Measurements from ENCODE around the gene SEZ6L2. TPM values are rescaled to one million over a fixed set of nuclear protein-coding genes. Genes with fewer than 3 reads are reported as not detected.

SEZ6L2 gene
- total RNA-seq, 1 experiment from 2014 or later = 38.3 TPM

DNA sequence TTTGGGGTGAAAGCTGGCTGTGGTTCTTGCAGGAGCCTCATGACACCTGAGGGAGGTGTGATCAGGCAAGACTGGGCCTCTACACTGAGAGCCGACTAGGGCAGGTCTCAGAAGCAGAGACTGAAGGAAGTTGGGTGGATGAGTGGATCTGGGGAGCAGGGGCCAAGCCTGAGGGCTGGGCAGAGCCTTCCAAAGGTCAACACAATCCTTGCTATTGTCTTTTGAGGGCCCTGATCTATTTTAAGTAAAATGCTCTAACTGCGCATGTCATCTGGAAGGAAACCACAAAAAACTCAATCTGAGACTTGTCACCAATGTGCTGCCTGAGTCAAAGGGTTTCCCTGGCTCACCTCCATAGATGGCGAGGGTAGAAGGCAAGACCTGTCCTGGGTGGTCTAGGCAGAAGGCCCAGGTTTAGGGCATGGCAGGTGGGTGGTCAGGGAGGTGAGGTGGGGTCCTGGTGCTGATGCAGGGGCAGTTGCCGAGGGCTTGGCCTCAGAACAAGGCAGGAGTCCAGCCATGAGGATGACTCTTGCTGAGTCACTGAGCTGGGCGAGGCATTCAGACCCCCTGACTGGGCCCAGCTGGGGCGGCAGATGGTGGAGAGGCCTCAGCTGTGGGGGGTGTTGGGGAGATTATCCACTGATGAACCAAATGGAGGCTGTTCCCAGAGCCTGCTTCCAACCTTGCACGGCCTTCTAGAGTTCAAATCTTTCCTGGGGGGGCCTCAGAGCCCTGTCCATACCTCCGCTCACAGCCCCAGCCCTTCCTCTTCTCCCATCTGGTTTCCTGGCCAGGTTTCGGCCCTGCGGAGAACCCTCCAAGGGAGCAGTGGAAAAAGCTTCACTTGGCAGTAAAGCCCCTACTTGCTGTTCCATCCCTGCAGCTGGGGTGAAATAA lies 74.0 kb downstream of the SEZ6L2 start:
- peak; percentile 94 for DNase-seq (ENCODE audit: low read depth)

DNA sequence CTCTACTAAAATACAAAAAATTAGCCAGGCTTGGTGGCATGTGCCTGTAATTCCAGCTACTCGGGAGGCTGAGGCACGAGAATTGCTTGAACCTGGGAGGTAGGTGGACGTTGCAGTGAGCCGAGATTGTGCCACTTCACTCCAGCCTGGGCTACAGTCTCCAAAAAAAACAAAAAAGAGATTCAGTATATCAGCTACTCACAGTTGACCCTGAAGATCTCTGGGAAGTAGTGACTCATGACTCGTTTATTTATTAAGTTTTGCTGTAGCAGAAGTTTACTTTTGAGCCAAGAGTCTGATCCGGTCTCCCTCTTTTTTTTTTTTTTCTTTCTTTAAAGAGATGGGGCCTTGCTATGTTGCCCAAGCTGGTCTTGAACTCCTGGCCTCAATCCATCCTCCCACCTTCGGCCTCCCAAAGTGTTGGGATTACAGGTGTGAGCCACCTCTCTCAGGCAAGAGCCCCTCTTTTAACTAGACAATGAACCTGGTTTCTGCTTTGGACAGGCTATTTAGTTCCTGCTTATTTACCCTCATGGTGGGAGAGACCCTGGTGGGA lies 74.7 kb downstream of the SEZ6L2 start:
- DNase-seq (ENCODE audit: low read depth) = peak; percentile 93

DNA sequence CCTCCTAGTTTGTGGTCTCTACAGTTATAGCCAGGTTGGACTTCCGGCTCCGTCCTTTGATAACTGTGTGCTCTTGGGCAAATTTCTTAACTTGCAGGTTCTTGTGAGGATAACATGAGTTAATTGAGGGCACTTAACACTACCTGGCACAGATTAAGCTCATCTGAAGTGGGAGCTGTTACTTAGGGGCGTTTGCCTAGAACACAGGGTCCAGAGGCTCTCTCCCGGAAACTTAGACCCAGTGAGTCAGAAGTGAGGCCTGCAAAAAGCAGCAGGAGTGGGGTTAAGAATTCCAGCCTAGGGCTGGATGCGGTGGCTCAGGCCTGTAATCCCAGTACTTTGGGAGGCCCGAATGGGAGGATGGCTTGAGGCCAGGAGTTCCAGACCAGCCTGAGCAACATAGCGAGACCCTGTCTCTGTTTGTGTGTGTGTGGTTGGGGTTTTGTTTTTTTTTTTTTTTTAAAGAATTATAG lies 77.7 kb downstream of the SEZ6L2 start:
- DNase-seq (ENCODE audit: low read depth) = peak; percentile 93

Other genes with a start within 250 kb of the SEZ6L2 start
- gene SPN, start 236.3 kb downstream of the SEZ6L2 start, total RNA-seq (2014; rRNA removed; shearing (Covaris generic)) = 1.1 and 1.8 TPM in 2 replicates
- 4.0 and 9.0 TPM in 2 replicates for gene QPRT, start 220.4 kb downstream of the SEZ6L2 start, total RNA-seq (2014; rRNA removed; shearing (Covaris generic))
- gene C16orf54, start 153.6 kb downstream of the SEZ6L2 start, total RNA-seq (2014; rRNA removed; shearing (Covaris generic)) = 0.54 and 0.84 TPM in 2 replicates
- not detected in 2 replicates for gene ZG16, start 121.3 kb downstream of the SEZ6L2 start, total RNA-seq (2014; rRNA removed; shearing (Covaris generic))
- 68.6 and 79.0 TPM in 2 replicates for gene KIF22, start 108.8 kb downstream of the SEZ6L2 start, total RNA-seq (2014; rRNA removed; shearing (Covaris generic))
- gene MAZ, start 93.0 kb downstream of the SEZ6L2 start, total RNA-seq (2014; rRNA removed; shearing (Covaris generic)) = 127 and 223 TPM in 2 replicates
- gene PRRT2, start 87.4 kb downstream of the SEZ6L2 start, total RNA-seq (2014; rRNA removed; shearing (Covaris generic)) = 0.20 and 0.94 TPM in 2 replicates
- gene PAGR1, start 83.4 kb downstream of the SEZ6L2 start, total RNA-seq (2014; rRNA removed; shearing (Covaris generic)) = 45.4 and 58.2 TPM in 2 replicates
- gene MVP, start 79.1 kb downstream of the SEZ6L2 start, total RNA-seq (2014; rRNA removed; shearing (Covaris generic)) = 112 and 186 TPM in 2 replicates
- 90.7 and 103 TPM in 2 replicates for gene CDIPT, start 36.3 kb downstream of the SEZ6L2 start, total RNA-seq (2014; rRNA removed; shearing (Covaris generic))
- 12.1 and 16.1 TPM in 2 replicates for gene ASPHD1, start 938 bp upstream of the SEZ6L2 start, total RNA-seq (2014; rRNA removed; shearing (Covaris generic))
- 11.3 and 16.8 TPM in 2 replicates for gene KCTD13, start 26.7 kb upstream of the SEZ6L2 start, total RNA-seq (2014; rRNA removed; shearing (Covaris generic))
- 86.9 and 110 TPM in 2 replicates for gene TMEM219, start 62.5 kb upstream of the SEZ6L2 start, total RNA-seq (2014; rRNA removed; shearing (Covaris generic))
- 24.1 and 47.4 TPM in 2 replicates for gene TAOK2, start 74.3 kb upstream of the SEZ6L2 start, total RNA-seq (2014; rRNA removed; shearing (Covaris generic))
- gene HIRIP3, start 96.1 kb upstream of the SEZ6L2 start, total RNA-seq (2014; rRNA removed; shearing (Covaris generic)) = 17.1 and 19.0 TPM in 2 replicates
- 122 and 187 TPM in 2 replicates for gene INO80E, start 96.7 kb upstream of the SEZ6L2 start, total RNA-seq (2014; rRNA removed; shearing (Covaris generic))
- gene DOC2A, start 111.5 kb upstream of the SEZ6L2 start, total RNA-seq (2014; rRNA removed; shearing (Covaris generic)) = 0.52 and 0.62 TPM in 2 replicates
- not detected in 2 replicates for gene C16orf92, start 123.6 kb upstream of the SEZ6L2 start, total RNA-seq (2014; rRNA removed; shearing (Covaris generic))
- 0.42 TPM in 1 of 2 replicates, not detected in the other for gene TLCD3B, start 131.7 kb upstream of the SEZ6L2 start, total RNA-seq (2014; rRNA removed; shearing (Covaris generic))
- 3,016 and 3,039 TPM in 2 replicates for gene ALDOA, start 166.2 kb upstream of the SEZ6L2 start, total RNA-seq (2014; rRNA removed; shearing (Covaris generic))
- gene PPP4C, start 176.4 kb upstream of the SEZ6L2 start, total RNA-seq (2014; rRNA removed; shearing (Covaris generic)) = 143 and 169 TPM in 2 replicates
- gene TBX6, start 192.4 kb upstream of the SEZ6L2 start, total RNA-seq (2014; rRNA removed; shearing (Covaris generic)) = 0.39 TPM in 1 of 2 replicates, not detected in the other
- 6.0 and 23.1 TPM in 2 replicates for gene YPEL3, start 196.7 kb upstream of the SEZ6L2 start, total RNA-seq (2014; rRNA removed; shearing (Covaris generic))
- gene GDPD3, start 214.0 kb upstream of the SEZ6L2 start, total RNA-seq (2014; rRNA removed; shearing (Covaris generic)) = 0.52 and 1.8 TPM in 2 replicates
- 38.7 and 42.5 TPM in 2 replicates for gene MAPK3, start 223.7 kb upstream of the SEZ6L2 start, total RNA-seq (2014; rRNA removed; shearing (Covaris generic))

Data from M059J (cell line).